Osteoblast (primary cell): ENCODE data around the gene EIF1AD. TPM values are rescaled to one million over a fixed set of nuclear protein-coding genes. Genes with fewer than 3 reads are reported as not detected.
A peak's percentile ranks its signal among the peaks of the same experiment; 100 is the strongest.

ENCODE experiments used
- DNase-seq: peaks from one replicate; pipeline ENCODE4 v3.0.0; 2011; ENCODE audit warnings: low spot score, mixed read lengths; ENCODE audit not compliant: insufficient read length; ENCODE audit errors: missing footprints
- H2AFZ ChIP-seq: 2 replicates; pipeline ENCODE4 v1.6.0; 2011; ENCODE audit warnings: mild to moderate bottlenecking, low read length
- H3K27ac ChIP-seq: 2 replicates; pipeline ENCODE4 v1.5.1; 2011; ENCODE audit warnings: mild to moderate bottlenecking, low read depth, low read length, moderate library complexity
- H3K27me3 ChIP-seq: 2 replicates; pipeline ENCODE4 v1.6.0; 2012; ENCODE audit warnings: mild to moderate bottlenecking, control low read depth, inconsistent platforms, low read length, moderate library complexity; ENCODE audit not compliant: insufficient read depth
- H3K36me3 ChIP-seq: 2 replicates; pipeline ENCODE4 v1.5.1; 2011; ENCODE audit warnings: mild to moderate bottlenecking, low read length, control low read depth, moderate library complexity; ENCODE audit not compliant: insufficient read depth
- H3K4me1 ChIP-seq: 2 replicates; pipeline ENCODE4 v1.5.1; 2011; ENCODE audit warnings: mild to moderate bottlenecking, low read length, control low read depth, moderate library complexity; ENCODE audit not compliant: insufficient read depth
- H3K4me2 ChIP-seq: 2 replicates; pipeline ENCODE4 v1.6.0; 2011; ENCODE audit warnings: mild to moderate bottlenecking, low read length; ENCODE audit not compliant: insufficient read depth
- H3K4me3 ChIP-seq: fragments of 200-600 bp; sonication (generic); 3 replicates; pipeline ENCODE4 v1.5.1; 2012; ENCODE audit warnings: mild to moderate bottlenecking, low read length, inconsistent platforms; ENCODE audit not compliant: insufficient read depth
- H3K79me2 ChIP-seq: 2 replicates; pipeline ENCODE4 v1.6.0; 2012; ENCODE audit warnings: mild to moderate bottlenecking, low read length, control low read depth, inconsistent platforms; ENCODE audit not compliant: insufficient read depth
- H3K9me3 ChIP-seq: 2 replicates; pipeline ENCODE4 v1.5.1; 2011; ENCODE audit warnings: low read depth, low read length, control low read depth
- H4K20me1 ChIP-seq: 2 replicates; pipeline ENCODE4 v1.6.0; 2012; ENCODE audit warnings: mild to moderate bottlenecking, low read length, control low read depth; ENCODE audit not compliant: insufficient read depth
- CTCF ChIP-seq: IDR thresholded peaks from 2 replicates; pipeline ENCODE4 v1.5.1; 2011; ENCODE audit warnings: mild to moderate bottlenecking, low read depth, low read length, moderate library complexity; ENCODE audit errors: extremely low read depth
- total RNA-seq: library from RNA; depleted of rRNA; stranded (reverse); fragments of >200 nt; gene quantifications from 2 replicates; pipeline ENCODE4 v1.2.3, GENCODE V29; 2012

Gene EIF1AD
- total RNA-seq, 1 donor: 28.6 TPM

- H4K20me1 ChIP-seq: no peaks in the 10 kb centered on the region
- H3K79me2 ChIP-seq: peaks cover 8% of the 10 kb centered on the region
- H3K4me3 ChIP-seq: no peak overlapping the region
- H3K4me1 ChIP-seq: peaks cover 12% of the 10 kb centered on the region
- peak; percentile 71 for DNase-seq
- no peaks in the 10 kb centered on the region for H3K9me3 ChIP-seq
- H3K36me3 ChIP-seq: peaks cover 13% of the 10 kb centered on the region
- no peaks in the 10 kb centered on the region for H3K27me3 ChIP-seq
- H3K4me2 ChIP-seq: no peak overlapping the region
- TF ChIP-seq CTCF: no peak
- peak overlapping the region; percentile 81 for H2AFZ ChIP-seq
- H3K27ac ChIP-seq: no peak overlapping the region
Observed at GRCh38 chr11:66008468-66009101, 6.6 kb upstream of the EIF1AD start.

DNA sequence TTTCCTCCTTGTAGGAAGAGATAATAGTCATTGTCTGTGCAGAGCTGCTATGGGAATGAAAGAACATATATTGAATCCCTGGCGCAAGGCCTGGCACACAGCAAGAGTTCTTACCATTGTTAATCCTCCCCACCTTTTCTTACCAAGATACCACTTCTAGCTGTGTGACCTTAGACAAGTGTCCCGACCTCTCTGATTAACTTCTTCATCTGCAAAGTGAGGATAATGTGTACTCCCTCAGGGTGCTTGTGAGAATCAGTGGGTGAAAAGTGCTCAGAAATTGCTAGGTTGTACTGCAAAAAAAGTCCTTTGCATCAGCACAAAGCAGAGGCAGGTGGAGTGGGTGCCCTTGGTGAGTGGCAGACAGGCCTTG lies 6.1 kb upstream of the EIF1AD start:
- no peak overlapping the region for H2AFZ ChIP-seq
- H3K4me3 ChIP-seq: no peak overlapping the region
- peak; percentile 60 for DNase-seq
- peaks cover 13% of the 10 kb centered on the region for H3K4me1 ChIP-seq
- TF ChIP-seq CTCF: no peak
- H3K36me3 ChIP-seq: peaks cover 13% of the 10 kb centered on the region
- H3K27me3 ChIP-seq: no peaks in the 10 kb centered on the region
- H4K20me1 ChIP-seq: no peaks in the 10 kb centered on the region
- peaks cover 13% of the 10 kb centered on the region for H3K79me2 ChIP-seq
- no peak overlapping the region for H3K27ac ChIP-seq
- no peaks in the 10 kb centered on the region for H3K9me3 ChIP-seq
- H3K4me2 ChIP-seq: no peak overlapping the region

DNA sequence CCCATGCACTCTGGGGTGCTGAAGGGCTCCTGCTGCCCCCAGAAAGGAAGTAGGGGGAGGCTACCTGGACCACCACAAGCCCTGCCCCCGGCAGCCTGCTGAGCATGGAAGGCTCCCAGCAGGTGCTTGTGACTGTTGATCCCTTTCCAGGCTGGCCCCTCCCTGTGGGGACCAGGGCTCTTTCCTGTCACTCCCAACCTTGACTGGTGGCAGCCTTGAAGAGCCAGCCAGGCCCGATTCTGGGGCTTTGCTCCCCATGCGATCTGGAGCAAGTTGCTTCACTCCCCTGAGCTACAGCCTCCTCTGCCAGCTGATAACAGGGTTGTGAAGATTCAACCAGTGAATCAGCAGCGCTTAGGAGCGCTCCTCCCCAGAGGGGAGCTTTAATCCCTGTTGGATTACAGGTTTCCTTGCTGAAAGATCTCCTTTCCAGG lies 5.3 kb upstream of the EIF1AD start:
- Histone ChIP-seq H3K4me3 (no peak overlapping the region), H4K20me1 (no peaks in the 10 kb centered on the region), H3K27ac (no peak overlapping the region), H3K79me2 (peaks cover 18% of the 10 kb centered on the region), H3K36me3 (peaks cover 13% of the 10 kb centered on the region), H3K4me1 (peaks cover 12% of the 10 kb centered on the region), H3K27me3 (no peaks in the 10 kb centered on the region), H3K9me3 (no peaks in the 10 kb centered on the region), H3K4me2 (no peak overlapping the region), H2AFZ (no peak overlapping the region)
- no peak for TF ChIP-seq CTCF
- peak; percentile 66 for DNase-seq

- no peak for DNase-seq
- H3K4me3 ChIP-seq: no peak overlapping the region
- H3K27me3 ChIP-seq: no peaks in the 10 kb centered on the region
- no peak for TF ChIP-seq CTCF
- no peak overlapping the region for H3K4me2 ChIP-seq
- H2AFZ ChIP-seq: no peak overlapping the region
- no peaks in the 10 kb centered on the region for H3K9me3 ChIP-seq
- peaks cover 12% of the 10 kb centered on the region for H3K4me1 ChIP-seq
- H3K36me3 ChIP-seq: peaks cover 13% of the 10 kb centered on the region
- no peaks in the 10 kb centered on the region for H4K20me1 ChIP-seq
- peaks cover 19% of the 10 kb centered on the region for H3K79me2 ChIP-seq
- no peak overlapping the region for H3K27ac ChIP-seq
Observed at GRCh38 chr11:66006891-66007176, 4.9 kb upstream of the EIF1AD start.
